Sciatic nerve (tissue), 2 donors: ENCODE results near the gene MTG1. TPM values are rescaled to one million over a fixed set of nuclear protein-coding genes. Genes with fewer than 3 reads are reported as not detected.
"Not testable (repeated sequence)": the region's sequence is repeated elsewhere in the genome, so short reads cannot be mapped to it uniquely, and the experiment has no call there.

ENCODE experiments used
- ATAC-seq: fragments of 200-7000 bp; cut with Tn5 transposase; one replicate; pipeline ENCODE4 v1.9.1; 2020; ENCODE audit warnings: mild to moderate bottlenecking, moderate library complexity
- DNase-seq: peaks from one replicate; pipeline ENCODE4 v3.0.0-alpha.2; 2020; ENCODE audit warnings: low spot score
- intact Hi-C: fragments of 100-400 bp; cut with DNase I; formaldehyde crosslinking; loops from one replicate; pipeline ENCODE4 v1.14.2; 2022
- total RNA-seq: library from RNA; stranded (reverse); fragmentation: NEBNext Ultra II Directional; extraction: Animal tissue kit (Norgen Biotek cat#: 25700); gene quantifications from one replicate; pipeline ENCODE4 v1.2.1, GENCODE V29; 2021
- donor health status: DM: no; HTN: no; CAD: no.
- donor health status: DM: no; HTN: no; CAD: no.

MTG1 gene
- total RNA-seq, 1 donor from 2014 or later = 44.0 TPM

GRCh38 chr10:133357285-133358161, 36.4 kb upstream of the MTG1 start, which contains the start of gene FUOM:
TSS of gene FUOM (minus strand) at chr10:133358019. CDS start at chr10:133358007, 12 bp downstream.
- DNase-seq = peak; percentile 78
- ATAC-seq = peak; percentile 70
- intact Hi-C loops = no loop called here

- ATAC-seq (peak; percentile 29), DNase-seq (peak; percentile 80)
- intact Hi-C loops = no loop called here
Observed at GRCh38 chr10:133358162-133358924, 35.6 kb upstream of the MTG1 start.

GRCh38 chr10:133358925-133359310, 35.0 kb upstream of the MTG1 start:
- intact Hi-C loops = no loop called here
- ATAC-seq = no peak
- no peak for DNase-seq

- intact Hi-C loops = no loop called here
- DNase-seq = peak; percentile 64
- no peak for ATAC-seq
Observed at GRCh38 chr10:133359554-133359971, 34.4 kb upstream of the MTG1 start.

- ATAC-seq (no peak), DNase-seq (no peak)
- intact Hi-C loops = no loop called here
Observed at GRCh38 chr10:133359972-133360610, 33.9 kb upstream of the MTG1 start.

- intact Hi-C loops = no loop called here
- ATAC-seq (no peak), DNase-seq (no peak)
Observed at GRCh38 chr10:133361227-133361626, 32.7 kb upstream of the MTG1 start.

GRCh38 chr10:133361773-133362441, 32.0 kb upstream of the MTG1 start:
- peak; percentile 7 for ATAC-seq
- intact Hi-C loops = no loop called here
- no peak for DNase-seq

GRCh38 chr10:133362846-133363245, 31.1 kb upstream of the MTG1 start:
- intact Hi-C loops = no loop called here
- ATAC-seq (no peak), DNase-seq (no peak)

GRCh38 chr10:133364645-133365431, 29.1 kb upstream of the MTG1 start:
- DNase-seq = no peak
- intact Hi-C loops = no loop called here
- no peak for ATAC-seq

GRCh38 chr10:133365461-133366129, 28.4 kb upstream of the MTG1 start:
- DNase-seq (no peak), ATAC-seq (no peak)
- intact Hi-C loops = no loop called here

- intact Hi-C loops = no loop called here
- ATAC-seq = no peak
- DNase-seq = no peak
Observed at GRCh38 chr10:133366130-133366478, 27.9 kb upstream of the MTG1 start.

GRCh38 chr10:133366751-133367150, 27.2 kb upstream of the MTG1 start:
- ATAC-seq = no peak
- intact Hi-C loops = no loop called here
- DNase-seq = no peak

- ATAC-seq, intact Hi-C loops, DNase-seq: not testable (repeated sequence)
Observed at GRCh38 chr10:133367461-133367860, 26.5 kb upstream of the MTG1 start.

- ATAC-seq (no peak), DNase-seq (no peak)
- intact Hi-C loops = no loop called here
Observed at GRCh38 chr10:133368153-133368552, 25.8 kb upstream of the MTG1 start.

GRCh38 chr10:133370030-133370786, 23.7 kb upstream of the MTG1 start:
- ATAC-seq (no peak), DNase-seq (no peak)
- intact Hi-C loops = no loop called here

- intact Hi-C loops = no loop called here
- ATAC-seq = peak; percentile 2
- peak; percentile 68 for DNase-seq
Observed at GRCh38 chr10:133372507-133372906, 21.4 kb upstream of the MTG1 start.
